ENCODE data around the gene RFXANK. TPM values are rescaled to one million over a fixed set of nuclear protein-coding genes. Genes with fewer than 3 reads are reported as not detected.

Gene RFXANK
- total RNA-seq, 1 donor from 2014 or later = 91.1 TPM

- no peaks in the 10 kb centered on the region for H3K4me1 Mint-ChIP-seq (ENCODE audit: low read depth, unreplicated experiment)
- H3K4me3 ChIP-seq (ENCODE audit: insufficient read depth, low read depth, low read length) = no peak overlapping the region
- H3K4me2 ChIP-seq (ENCODE audit: low read length) = no peak overlapping the region
- H3K27me3 ChIP-seq (ENCODE audit: insufficient read depth, low read length) = no peaks in the 10 kb centered on the region
- H3K9ac ChIP-seq (ENCODE audit: low read length) = no peak overlapping the region
- TF ChIP-seq CTCF (IDR thresholded peaks at IDR 0.05; ENCODE audit: insufficient read depth, low read depth, low read length) (no peak), EZH2 (IDR thresholded peaks at IDR 0.05; ENCODE audit: insufficient read depth, low read length) (no peak)
- peaks cover 15% of the 10 kb centered on the region for H3K27me3 Mint-ChIP-seq (ENCODE audit: low read depth, unreplicated experiment)
- H3K36me3 Mint-ChIP-seq (ENCODE audit: low read depth, unreplicated experiment) = peaks cover 15% of the 10 kb centered on the region
- FAIRE-seq (no peak), DNase-seq (ENCODE audit: low read depth) (no peak)
- H3K4me1 ChIP-seq (ENCODE audit: insufficient read depth, low read length) = no peaks in the 10 kb centered on the region
- H3K36me3 ChIP-seq (ENCODE audit: insufficient read depth, low read length) = no peaks in the 10 kb centered on the region
- H3K4me3 Mint-ChIP-seq (ENCODE audit: unreplicated experiment) = no peak overlapping the region
- H3K79me2 ChIP-seq (ENCODE audit: insufficient read depth, low read length) = no peaks in the 10 kb centered on the region
- H3K9me3 ChIP-seq (ENCODE audit: insufficient read depth, low read depth, low read length) = no peaks in the 10 kb centered on the region
- no peak overlapping the region for H2AFZ ChIP-seq (ENCODE audit: low read depth, low read length)
- H3K27ac Mint-ChIP-seq (ENCODE audit: unreplicated experiment) = no peak overlapping the region
- H3K9me3 Mint-ChIP-seq (ENCODE audit: unreplicated experiment) = peaks cover 8% of the 10 kb centered on the region
- H4K20me1 ChIP-seq (ENCODE audit: insufficient read depth, low read length) = no peaks in the 10 kb centered on the region
- H3K27ac ChIP-seq (ENCODE audit: low read depth, low read length) = no peak overlapping the region
Measured at GRCh38 chr19:19151418-19151817, 40.6 kb upstream of the RFXANK start.

- no peaks in the 10 kb centered on the region for H3K27me3 ChIP-seq (ENCODE audit: insufficient read depth, low read length)
- H3K4me3 ChIP-seq (ENCODE audit: insufficient read depth, low read depth, low read length) = no peak overlapping the region
- Mint-ChIP-seq H3K27ac (ENCODE audit: unreplicated experiment) (no peak overlapping the region), H3K36me3 (ENCODE audit: low read depth, unreplicated experiment) (peaks cover 19% of the 10 kb centered on the region), H3K4me1 (ENCODE audit: low read depth, unreplicated experiment) (no peaks in the 10 kb centered on the region), H3K9me3 (ENCODE audit: unreplicated experiment) (peaks cover 8% of the 10 kb centered on the region), H3K4me3 (ENCODE audit: unreplicated experiment) (no peak overlapping the region), H3K27me3 (ENCODE audit: low read depth, unreplicated experiment) (peaks cover 19% of the 10 kb centered on the region)
- H3K4me2 ChIP-seq (ENCODE audit: low read length) = no peak overlapping the region
- H4K20me1 ChIP-seq (ENCODE audit: insufficient read depth, low read length) = no peaks in the 10 kb centered on the region
- H3K79me2 ChIP-seq (ENCODE audit: insufficient read depth, low read length) = no peaks in the 10 kb centered on the region
- no peak overlapping the region for H3K9ac ChIP-seq (ENCODE audit: low read length)
- H2AFZ ChIP-seq (ENCODE audit: low read depth, low read length) = no peak overlapping the region
- DNase-seq (ENCODE audit: low read depth) (no peak), FAIRE-seq (no peak)
- no peaks in the 10 kb centered on the region for H3K4me1 ChIP-seq (ENCODE audit: insufficient read depth, low read length)
- H3K36me3 ChIP-seq (ENCODE audit: insufficient read depth, low read length) = no peaks in the 10 kb centered on the region
- TF ChIP-seq EZH2 (IDR thresholded peaks at IDR 0.05; ENCODE audit: insufficient read depth, low read length) (no peak), CTCF (IDR thresholded peaks at IDR 0.05; ENCODE audit: insufficient read depth, low read depth, low read length) (no peak)
- H3K27ac ChIP-seq (ENCODE audit: low read depth, low read length) = no peak overlapping the region
- no peaks in the 10 kb centered on the region for H3K9me3 ChIP-seq (ENCODE audit: insufficient read depth, low read depth, low read length)
Measured at GRCh38 chr19:19152668-19153384, 39.2 kb upstream of the RFXANK start.

- Histone ChIP-seq H2AFZ (ENCODE audit: low read depth, low read length) (no peak overlapping the region), H4K20me1 (ENCODE audit: insufficient read depth, low read length) (no peaks in the 10 kb centered on the region), H3K4me2 (ENCODE audit: low read length) (no peak overlapping the region), H3K27me3 (ENCODE audit: insufficient read depth, low read length) (no peaks in the 10 kb centered on the region), H3K9ac (ENCODE audit: low read length) (no peak overlapping the region), H3K79me2 (ENCODE audit: insufficient read depth, low read length) (no peaks in the 10 kb centered on the region), H3K4me1 (ENCODE audit: insufficient read depth, low read length) (no peaks in the 10 kb centered on the region), H3K4me3 (ENCODE audit: insufficient read depth, low read depth, low read length) (no peak overlapping the region), H3K9me3 (ENCODE audit: insufficient read depth, low read depth, low read length) (no peaks in the 10 kb centered on the region), H3K36me3 (ENCODE audit: insufficient read depth, low read length) (no peaks in the 10 kb centered on the region), H3K27ac (ENCODE audit: low read depth, low read length) (no peak overlapping the region)
- Mint-ChIP-seq H3K27me3 (ENCODE audit: low read depth, unreplicated experiment) (peaks cover 22% of the 10 kb centered on the region), H3K27ac (ENCODE audit: unreplicated experiment) (no peak overlapping the region), H3K9me3 (ENCODE audit: unreplicated experiment) (peaks cover 8% of the 10 kb centered on the region), H3K4me1 (ENCODE audit: low read depth, unreplicated experiment) (no peaks in the 10 kb centered on the region), H3K4me3 (ENCODE audit: unreplicated experiment) (no peak overlapping the region), H3K36me3 (ENCODE audit: low read depth, unreplicated experiment) (peaks cover 11% of the 10 kb centered on the region)
- FAIRE-seq (no peak), DNase-seq (ENCODE audit: low read depth) (no peak)
- TF ChIP-seq EZH2 (IDR thresholded peaks at IDR 0.05; ENCODE audit: insufficient read depth, low read length) (no peak), CTCF (IDR thresholded peaks at IDR 0.05; ENCODE audit: insufficient read depth, low read depth, low read length) (no peak)
Measured at GRCh38 chr19:19154768-19155494, 37.1 kb upstream of the RFXANK start.

Measured in astrocyte (in vitro differentiated cells and primary cell).